ENCODE results near the gene MMP1. TPM values are rescaled to one million over a fixed set of nuclear protein-coding genes. Genes with fewer than 3 reads are reported as not detected.

MMP1 gene
- total and polyA plus RNA-seq, 2 of the 13 experiments (the other 11 are each of a cell fraction or from before 2014, with no cell fraction given): 0.09 to 0.21 TPM

- TF ChIP-seq ZNF275 (CRISPR knock-in tag; IDR thresholded peaks at IDR 0.05; ENCODE audit: borderline replicate concordance): no peak
- no peak for TF ChIP-seq POLR2AphosphoS2 (IDR thresholded peaks at IDR 0.05; ENCODE audit: low read depth, low read length)
Observed at GRCh38 chr11:102840018-102840417, 42.1 kb upstream of the MMP1 start (continued).

- no peak for TF ChIP-seq RERE (CRISPR knock-in tag; IDR thresholded peaks at IDR 0.05; ENCODE audit: low read depth)
- TF ChIP-seq JUND (CRISPR knock-in tag; IDR thresholded peaks at IDR 0.05): no peak
- TF ChIP-seq ZNF430 (CRISPR knock-in tag; IDR thresholded peaks at IDR 0.05): no peak
- TF ChIP-seq MTF1 (CRISPR knock-in tag; IDR thresholded peaks at IDR 0.05): no peak
- TF ChIP-seq SIX4 (CRISPR knock-in tag; IDR thresholded peaks at IDR 0.05): no peak
- no peak for TF ChIP-seq ZBTB20 (CRISPR knock-in tag; IDR thresholded peaks at IDR 0.05; ENCODE audit: borderline replicate concordance, low read depth)
- TF ChIP-seq ZNF709 (CRISPR knock-in tag; IDR thresholded peaks at IDR 0.05): no peak
- TF ChIP-seq TFDP2 (CRISPR knock-in tag; IDR thresholded peaks at IDR 0.05): no peak
- no peak for TF ChIP-seq SMAD3 (CRISPR knock-in tag; IDR thresholded peaks at IDR 0.05)
- TF ChIP-seq ZNF468 (CRISPR knock-in tag; IDR thresholded peaks at IDR 0.05): no peak
- BruUV-seq (replicated peaks): no TSS peak
- ChIA-PET CTCF (ENCODE audit: low intra/inter-chr PET ratio, low total read pairs) (no interaction called here), POLR2A (no interaction called here)
- Histone ChIP-seq H3K27ac (ENCODE audit: extremely low read length, insufficient read depth, low read length) (no peak overlapping the region), H3K9me3 (ENCODE audit: low read length) (no peaks in the 10 kb centered on the region), H2AFZ (ENCODE audit: low read length) (no peak overlapping the region), H3K4me3 (replicated peaks in 1 of 3; ENCODE audit: insufficient read depth in 1 of 3, low read depth in 2 of 3, low read length in 3 of 3) (no peak overlapping the region), H3K9ac (ENCODE audit: insufficient read depth, low read depth, low read length) (no peak overlapping the region), H3K27me3 (ENCODE audit: control insufficient read depth in 1 of 2, insufficient read depth in 2 of 2, low read length in 2 of 2) (no peaks in the 10 kb centered on the region), H3K4me2 (ENCODE audit: low read depth, low read length) (no peak overlapping the region), H3K36me3 (replicated peaks in 1 of 2; ENCODE audit: control insufficient read depth in 1 of 2, insufficient read depth in 2 of 2, low read length in 2 of 2) (no peaks in the 10 kb centered on the region), H3K4me1 (ENCODE audit: insufficient read depth, low read length) (peaks cover under 1% of the 10 kb centered on the region; the same call in 1 of the 2 replicates), H3K79me2 (ENCODE audit: insufficient read depth, low read length) (no peaks in the 10 kb centered on the region), H4K20me1 (ENCODE audit: insufficient read depth, low read length) (no peaks in the 10 kb centered on the region)
- intact Hi-C loops (cut with micrococcal nuclease; ENCODE audit: unreplicated experiment): no loop called here
- DNase-seq (ENCODE audit: low spot score) (no peak), FAIRE-seq (no peak), ATAC-seq (no peak)
- in situ Hi-C loops (cut with HindIII; ENCODE audit: extremely low pct_ligation_motif_present, low pct_unique_long_range_greater_than_20kb): no loop called here
- WGBS (ENCODE audit: low lambda C conversion rate): 38% methylated on average over 2 of the region's 2 CpGs
Observed at GRCh38 chr11:102837646-102838045, 39.7 kb upstream of the MMP1 start.

Measured in HepG2 (cell line).